HG03469 (cell line): ENCODE data around the gene ITGA6.
"Not testable (repeated sequence)": the region's sequence is repeated elsewhere in the genome, so short reads cannot be mapped to it uniquely, and the experiment has no call there.

Experiments
- ATAC-seq: cut with Tn5 transposase; IDR thresholded peaks from one replicate; pipeline ENCODE4 v1.9.1; 2021; ENCODE audit warnings: mild to moderate bottlenecking, moderate library complexity, moderate number of reproducible peaks; ENCODE audit not compliant: unreplicated experiment

The ITGA6 gene

DNA sequence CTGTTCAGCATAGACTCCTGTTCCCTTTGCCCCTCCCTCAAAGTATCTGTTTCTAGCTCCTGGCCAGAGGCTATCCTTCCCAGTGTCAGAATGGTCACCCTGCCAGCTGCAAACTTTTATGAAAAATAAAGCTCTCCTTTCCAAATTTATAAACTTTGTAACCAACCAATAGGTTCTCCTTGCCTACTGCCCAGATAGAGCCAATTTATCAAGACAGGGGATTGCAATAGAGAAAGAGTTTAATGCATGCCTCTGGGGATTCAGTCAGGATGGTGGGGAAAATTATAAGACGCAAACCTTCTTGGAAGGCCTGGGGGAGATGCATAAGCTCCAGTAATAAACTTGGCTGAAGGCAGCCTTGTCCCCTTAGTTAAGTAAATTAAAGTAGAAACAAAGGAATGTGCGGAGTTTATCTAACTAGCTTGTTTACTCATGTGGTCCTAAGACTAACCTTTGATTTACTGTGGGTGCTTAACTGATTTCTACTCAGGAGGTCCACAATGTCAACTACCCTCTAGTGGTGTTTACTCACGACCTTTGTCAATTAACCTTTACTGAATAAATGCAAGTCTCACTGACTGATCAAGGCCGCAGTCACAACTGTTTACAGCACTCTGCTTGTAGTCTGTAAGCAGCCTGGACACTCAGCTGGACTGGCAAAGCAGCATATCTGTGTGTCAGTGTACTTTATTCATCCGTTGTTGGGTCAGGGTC, 85.6 kb downstream of the ITGA6 start:
- no peak for ATAC-seq

DNA sequence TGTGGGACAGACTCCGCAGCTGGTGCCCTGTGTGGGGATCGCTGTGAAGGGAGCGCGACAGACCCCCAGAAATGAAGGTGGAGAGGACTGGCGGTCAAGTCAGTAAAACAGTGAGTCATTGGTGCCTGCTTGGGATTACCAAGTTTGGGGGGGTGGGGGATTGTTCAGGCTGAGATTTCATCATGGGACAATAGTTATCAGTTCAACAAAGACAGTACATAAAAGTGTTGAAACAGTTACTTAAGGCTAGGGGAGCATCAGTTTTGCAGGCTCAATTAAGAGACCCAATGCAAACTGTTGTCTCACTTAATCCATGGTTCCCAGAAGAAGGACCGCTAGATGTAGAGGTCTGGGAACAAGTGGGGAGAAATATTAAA, 86.1 kb downstream of the ITGA6 start:
- no peak for ATAC-seq

DNA sequence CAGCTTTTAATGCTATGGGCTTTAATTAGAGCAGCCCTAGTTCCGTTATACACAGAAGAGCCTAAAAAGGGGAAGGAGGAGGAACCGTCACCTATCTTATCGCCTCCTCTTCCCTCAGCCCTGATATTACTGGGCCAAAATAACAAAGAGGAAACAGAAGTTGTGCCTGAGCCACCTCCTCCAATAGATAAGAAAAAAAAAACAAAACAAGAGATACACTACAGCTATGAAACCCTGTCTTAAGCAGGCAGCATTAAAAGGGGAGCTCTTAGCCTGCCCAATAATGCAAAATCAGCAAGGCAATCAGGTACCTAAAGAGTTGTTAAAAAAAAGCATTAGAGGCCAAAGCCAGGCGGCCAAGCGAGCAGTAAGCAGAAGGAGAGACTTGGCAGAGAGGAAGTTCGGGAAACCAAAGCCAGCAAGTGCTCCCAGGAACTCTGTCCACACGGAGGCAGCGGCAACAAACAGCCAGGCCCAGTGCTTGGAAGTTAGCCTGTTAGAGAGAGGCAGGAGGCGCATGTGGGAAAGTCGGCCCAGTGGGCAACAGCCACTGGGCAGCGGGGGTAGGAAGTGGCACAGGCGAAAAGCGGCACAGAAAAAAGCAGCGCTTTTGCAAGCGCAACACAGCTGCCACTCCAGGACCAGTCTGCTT, 86.7 kb downstream of the ITGA6 start:
- ATAC-seq, result no peak

DNA sequence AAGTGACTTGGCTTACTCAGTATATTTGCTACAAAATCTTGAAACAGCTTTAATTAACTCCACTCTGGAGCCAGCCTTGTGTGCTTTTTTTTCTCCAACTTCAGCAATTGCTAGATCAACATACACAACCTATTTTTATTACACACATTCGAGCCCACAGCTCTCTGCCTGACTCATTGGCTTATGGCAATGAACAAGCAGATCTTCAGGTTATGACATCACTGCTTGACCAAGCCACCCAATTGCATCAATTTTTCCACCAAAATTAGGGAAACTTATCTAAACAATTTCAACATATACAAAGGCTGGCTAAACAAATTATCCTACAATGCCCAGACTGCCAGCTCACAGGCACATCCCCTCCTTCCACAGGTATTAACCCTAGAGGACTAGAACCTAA, 88.9 kb downstream of the ITGA6 start:
- no peak for ATAC-seq

DNA sequence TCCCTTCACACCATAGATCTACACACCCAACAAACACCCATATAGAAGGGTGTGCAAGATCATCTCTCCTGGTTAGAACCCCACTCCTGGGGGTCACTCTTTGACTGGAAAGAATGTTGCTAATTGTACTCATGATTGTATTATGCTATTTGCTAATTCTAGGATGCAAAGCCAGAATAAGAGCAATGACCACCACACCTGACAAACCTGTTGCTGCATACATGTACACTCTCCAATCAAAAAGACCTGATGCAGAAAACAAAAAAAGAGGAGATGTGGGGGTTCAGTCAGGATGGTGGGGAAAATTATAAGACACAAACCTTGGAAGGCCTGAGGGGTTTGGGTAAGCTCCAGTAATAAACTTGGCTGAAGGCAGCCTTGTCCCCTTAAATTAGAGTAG, 91.6 kb downstream of the ITGA6 start:
- ATAC-seq, result no peak

DNA sequence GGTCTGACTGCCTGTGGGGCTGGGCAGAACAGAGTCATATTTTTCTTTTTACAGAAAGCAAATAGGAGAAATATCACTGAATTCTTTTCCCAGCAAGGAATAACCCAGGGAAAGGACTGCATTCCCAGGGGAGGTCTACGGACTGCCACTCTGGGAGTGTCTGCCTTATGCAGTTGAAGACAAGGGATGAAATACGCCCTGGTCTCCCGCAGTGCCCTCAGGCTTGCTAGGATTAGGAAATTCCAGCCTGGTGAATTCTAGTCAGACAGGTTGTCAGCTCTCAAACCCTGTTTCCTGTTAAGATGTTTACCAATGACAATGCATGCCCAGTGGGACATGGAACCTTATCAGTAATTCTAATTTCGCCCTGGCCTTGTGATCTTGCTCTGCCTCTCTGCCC, 98.2 kb downstream of the ITGA6 start:
- ATAC-seq, result no peak

DNA sequence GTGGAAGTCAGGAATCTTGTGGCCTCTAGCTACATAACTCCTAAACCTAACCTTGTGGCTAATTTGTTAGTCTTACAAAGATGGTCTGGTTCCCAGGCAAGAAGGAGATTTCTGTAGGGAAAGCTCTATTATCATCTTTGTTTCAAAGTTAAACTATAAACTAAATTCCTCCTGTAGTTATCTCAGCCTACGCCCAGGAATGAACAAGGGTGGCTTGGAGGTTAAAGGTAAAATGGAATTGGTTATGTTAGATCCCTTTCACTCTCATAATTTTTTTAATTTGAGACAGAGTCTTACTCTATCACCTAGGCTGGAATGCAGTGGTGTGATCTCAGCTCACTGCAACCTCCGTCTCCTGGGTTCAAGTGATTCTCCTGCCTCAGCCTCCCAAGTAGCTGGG, 103.9 kb downstream of the ITGA6 start:
- no peak for ATAC-seq

DNA sequence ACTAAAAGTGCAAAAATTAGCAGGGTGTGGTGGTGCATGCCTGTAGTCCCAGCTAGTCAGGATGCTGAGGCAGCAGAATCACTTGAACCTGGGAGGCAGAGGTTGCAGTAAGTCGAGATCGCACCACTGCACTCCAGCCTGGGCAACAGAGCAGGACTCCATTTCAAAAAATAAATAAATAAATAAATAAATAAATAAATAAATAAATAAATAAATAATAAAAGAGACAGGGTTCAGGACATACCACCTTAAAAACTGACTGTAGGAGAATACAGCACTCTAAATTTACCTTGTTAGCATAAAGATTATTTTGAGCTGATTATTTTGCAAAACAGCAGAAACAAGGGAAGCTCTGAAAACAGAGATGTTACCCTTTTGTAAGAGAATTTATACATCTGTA, 105.1 kb downstream of the ITGA6 start:
- ATAC-seq, result not testable (repeated sequence)

DNA sequence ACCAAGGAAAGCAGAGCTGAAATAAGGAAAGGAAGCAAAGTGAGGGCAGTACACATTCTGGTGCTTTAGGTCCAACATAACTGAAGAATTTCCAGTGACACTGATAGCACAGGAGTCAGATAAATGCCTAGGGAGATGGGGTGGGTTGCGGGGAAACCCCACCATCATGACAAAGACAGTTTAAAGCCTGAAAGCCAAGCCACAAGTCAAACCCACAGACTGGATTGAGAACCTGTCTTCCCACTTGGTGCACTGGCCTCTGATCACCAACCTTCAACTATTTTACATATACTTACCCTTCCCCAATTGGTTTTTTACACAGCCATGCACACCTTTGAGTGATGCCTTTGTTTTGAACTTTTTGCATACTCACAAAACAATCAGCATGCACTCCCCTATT, 106.3 kb downstream of the ITGA6 start:
- ATAC-seq, result no peak

DNA sequence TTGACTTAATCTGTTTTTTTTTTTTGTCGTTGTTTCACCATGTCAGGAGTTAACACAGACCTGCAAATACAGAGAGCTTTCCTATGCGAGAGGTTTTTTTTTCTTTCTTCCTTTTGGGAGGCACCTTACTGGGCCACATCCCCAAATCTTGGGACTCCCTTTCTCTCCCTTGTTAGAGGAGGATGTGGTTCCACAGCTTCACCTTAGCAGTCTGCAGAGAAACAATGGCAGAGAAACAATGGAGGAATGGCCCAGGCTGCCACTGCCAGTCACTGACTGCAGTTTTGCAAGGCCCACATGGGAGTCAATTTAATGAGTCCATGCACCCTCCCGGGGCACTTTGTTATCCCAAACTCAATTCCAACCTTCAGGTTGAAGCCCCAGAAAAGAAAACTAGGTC, 107.7 kb downstream of the ITGA6 start:
- ATAC-seq, result no peak

DNA sequence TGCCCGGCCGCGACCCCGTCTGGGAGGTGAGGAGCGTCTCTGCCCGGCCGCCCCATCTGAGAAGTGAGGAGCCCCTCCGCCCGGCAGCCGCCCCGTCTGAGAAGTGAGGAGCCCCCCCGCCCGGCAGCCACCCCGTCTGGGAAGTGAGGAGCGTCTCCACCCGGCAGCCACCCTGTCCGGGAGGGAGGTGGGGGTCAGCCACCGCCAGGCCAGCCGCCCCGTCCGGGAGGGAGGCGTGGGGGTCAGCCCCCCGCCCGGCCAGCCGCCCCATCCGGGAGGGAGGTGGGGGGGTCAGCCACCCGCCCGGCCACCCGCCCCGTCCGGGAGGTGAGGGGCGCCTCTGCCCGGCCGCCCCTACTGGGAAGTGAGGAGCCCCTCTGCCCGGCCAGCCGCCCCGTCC, 110.5 kb downstream of the ITGA6 start:
- ATAC-seq, result not testable (repeated sequence)

DNA sequence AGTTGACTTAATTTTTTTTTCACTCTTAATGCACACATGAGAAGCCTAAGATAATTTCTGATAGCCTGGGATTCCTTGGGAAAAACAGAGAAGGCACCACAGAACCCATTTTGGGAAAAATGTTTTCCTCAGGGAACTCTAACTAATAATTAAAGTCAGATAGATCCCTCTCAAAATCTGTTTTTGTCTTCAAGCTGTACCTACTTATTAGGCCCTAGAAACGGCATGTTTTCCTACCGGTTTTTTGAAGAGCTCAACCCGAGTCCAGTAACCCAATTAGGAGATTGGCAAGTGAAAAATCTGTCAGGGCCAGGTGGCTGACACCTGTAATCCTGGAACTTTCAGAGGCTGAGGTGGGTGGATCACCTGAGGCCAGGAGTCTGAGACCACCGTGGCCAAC, 112.4 kb downstream of the ITGA6 start:
- no peak for ATAC-seq

DNA sequence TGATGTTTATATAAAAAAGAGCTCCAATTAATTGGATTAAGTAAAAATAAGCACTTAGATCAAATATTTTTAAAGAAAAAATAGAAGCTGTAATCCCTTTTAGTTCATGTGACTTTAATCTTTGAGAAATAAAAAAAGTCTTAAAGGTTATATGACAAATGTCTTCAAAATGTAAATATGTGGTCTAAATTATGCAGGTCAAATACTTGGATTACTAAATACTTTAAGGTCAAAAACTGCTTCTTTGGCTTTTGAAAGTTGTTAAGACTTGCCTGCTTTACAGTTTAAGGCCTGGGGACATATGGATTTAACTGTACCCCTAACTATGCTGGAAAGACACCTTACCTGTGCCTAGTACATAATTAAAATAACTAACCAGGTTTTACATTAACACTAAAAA, 113.0 kb downstream of the ITGA6 start:
- no peak for ATAC-seq

DNA sequence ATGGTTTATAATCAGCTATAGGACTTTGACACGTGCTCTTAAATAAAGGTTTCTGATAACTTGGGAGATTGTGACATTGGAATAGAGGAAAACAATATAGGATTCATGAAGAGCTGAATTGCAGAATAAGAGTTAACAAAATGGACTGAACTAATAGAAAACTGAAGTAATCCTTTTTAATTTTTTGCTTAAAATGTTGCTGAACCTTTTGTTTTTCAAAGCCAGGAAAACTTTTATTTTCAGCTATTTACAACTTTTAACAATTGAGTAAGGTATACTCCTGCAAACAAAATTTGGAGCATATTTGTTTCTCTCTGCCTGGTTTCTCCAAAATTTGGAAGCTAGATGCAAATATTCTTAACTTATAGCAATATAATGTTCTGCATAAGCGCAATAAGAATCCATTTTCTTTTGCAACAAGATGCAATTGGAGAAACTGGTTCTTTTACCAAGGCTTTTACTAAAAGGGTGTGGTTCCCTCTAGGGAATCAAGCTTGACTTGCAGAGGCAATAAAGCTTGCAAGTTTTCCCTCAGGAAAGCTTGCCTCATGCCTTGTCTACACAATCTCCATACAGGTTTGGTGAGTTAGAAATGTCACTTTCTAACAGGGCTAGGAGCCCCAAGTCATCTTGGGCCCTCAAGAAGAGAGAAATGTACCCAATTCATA, 118.2 kb downstream of the ITGA6 start:
- no peak for ATAC-seq

DNA sequence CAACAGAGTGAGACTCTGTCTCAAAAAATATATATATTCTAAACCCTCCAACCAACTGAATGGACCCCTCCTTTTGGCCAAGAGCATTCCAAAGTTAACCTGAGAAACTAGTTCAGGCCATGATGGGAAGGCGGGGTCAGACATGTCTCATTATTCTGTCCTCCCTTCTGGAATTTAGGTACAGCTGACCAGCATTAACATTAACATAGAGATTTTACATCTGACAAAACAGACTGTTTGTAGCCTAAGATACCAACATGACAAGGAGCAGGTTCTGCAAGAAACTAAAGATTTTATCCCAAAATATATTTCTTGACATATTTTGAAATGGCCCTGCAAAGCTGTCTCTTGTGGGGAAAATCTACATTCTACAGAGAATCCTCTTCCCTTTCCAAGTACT, 121.7 kb downstream of the ITGA6 start:
- no peak for ATAC-seq

DNA sequence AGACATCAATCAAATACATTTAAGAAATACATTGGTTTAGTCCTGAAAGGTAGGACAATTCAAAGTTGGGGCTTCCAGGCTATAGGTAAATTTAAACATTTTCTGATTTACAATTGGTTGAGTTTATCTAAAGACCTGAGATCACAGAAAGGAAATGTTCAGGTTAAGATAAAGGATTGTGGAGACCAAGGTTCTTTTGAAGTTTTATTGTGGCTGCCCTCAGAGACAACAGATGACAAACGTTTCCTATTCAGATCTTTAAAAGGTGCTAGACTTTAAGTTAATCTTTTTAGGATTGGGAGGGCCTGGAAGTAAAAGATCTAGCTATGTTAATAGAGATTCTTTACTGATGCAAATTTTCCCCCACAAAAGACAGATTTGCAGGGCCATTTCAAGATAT, 122.4 kb downstream of the ITGA6 start:
- not testable (repeated sequence) for ATAC-seq

DNA sequence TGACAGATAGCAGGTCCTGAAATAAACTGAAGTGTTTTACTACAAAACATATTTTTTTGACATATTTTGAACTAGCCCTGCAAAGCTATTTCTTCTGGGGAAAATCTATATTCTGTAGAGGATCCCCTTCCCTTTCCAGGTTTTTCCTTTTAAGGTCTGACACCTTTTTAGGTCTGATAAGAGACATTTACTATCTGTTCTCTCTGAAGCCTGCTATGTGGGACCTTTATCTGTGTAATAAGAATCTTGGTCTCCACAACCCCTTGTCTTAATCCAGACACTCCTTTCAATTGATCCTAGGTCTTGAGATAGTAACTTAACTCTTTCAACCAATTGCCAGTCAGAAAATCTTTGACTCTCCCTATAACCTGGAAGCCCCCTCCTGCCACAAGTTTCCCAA, 123.0 kb downstream of the ITGA6 start:
- ATAC-seq, result no peak

DNA sequence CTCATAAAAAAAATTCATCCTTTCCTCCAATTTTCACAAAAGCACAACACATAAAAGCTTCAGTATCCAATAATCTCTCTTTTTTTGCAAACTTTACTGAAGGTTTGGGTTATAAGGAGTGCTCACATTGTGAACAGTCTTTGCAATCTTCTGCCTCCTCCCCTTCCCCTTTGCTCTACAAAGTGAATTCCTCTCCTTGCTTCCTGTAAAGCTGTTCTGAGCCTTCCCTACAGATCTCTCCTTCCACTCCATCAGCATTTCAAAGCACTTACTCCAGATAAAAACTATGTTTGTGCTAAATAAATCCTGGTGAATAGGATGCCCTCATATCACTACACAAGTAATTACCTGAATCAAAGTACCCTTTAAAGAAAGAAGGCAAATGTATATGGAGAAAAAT, 123.9 kb downstream of the ITGA6 start:
- ATAC-seq, result no peak

DNA sequence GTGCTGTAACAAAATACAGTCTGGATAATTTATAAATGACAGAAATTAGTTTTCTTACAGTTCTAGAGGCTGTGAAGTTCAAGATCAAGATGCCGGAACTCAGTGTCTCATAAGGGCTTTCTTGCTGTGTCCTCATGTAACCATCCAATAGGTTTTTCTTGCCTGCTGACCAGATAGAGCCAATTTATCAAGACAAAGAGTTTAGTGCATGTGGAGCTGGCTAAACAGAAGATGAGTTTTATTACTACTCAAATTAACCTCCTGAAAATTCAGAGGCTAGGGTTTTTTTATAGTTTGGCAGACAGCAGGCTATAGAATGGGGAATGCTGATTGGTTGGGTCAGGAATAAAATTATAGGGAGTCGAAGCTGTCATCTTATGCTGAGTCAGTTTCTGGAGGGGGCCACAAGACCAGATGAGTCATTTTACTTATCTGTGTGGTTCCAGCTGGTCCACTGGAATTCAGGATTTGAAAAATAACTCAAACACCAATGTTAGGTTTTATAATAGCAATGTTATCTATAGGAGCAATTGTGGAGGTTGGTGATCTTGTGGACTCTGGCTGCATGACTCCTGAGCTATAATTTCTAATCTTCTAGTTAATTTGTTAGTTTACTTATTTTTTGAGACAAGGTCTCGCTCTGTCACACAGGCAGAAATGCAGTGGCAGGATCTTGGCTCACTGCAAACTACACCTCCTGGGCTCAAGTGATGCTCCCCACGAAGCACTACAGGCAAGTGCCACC, 125.3 kb downstream of the ITGA6 start:
- no peak for ATAC-seq

DNA sequence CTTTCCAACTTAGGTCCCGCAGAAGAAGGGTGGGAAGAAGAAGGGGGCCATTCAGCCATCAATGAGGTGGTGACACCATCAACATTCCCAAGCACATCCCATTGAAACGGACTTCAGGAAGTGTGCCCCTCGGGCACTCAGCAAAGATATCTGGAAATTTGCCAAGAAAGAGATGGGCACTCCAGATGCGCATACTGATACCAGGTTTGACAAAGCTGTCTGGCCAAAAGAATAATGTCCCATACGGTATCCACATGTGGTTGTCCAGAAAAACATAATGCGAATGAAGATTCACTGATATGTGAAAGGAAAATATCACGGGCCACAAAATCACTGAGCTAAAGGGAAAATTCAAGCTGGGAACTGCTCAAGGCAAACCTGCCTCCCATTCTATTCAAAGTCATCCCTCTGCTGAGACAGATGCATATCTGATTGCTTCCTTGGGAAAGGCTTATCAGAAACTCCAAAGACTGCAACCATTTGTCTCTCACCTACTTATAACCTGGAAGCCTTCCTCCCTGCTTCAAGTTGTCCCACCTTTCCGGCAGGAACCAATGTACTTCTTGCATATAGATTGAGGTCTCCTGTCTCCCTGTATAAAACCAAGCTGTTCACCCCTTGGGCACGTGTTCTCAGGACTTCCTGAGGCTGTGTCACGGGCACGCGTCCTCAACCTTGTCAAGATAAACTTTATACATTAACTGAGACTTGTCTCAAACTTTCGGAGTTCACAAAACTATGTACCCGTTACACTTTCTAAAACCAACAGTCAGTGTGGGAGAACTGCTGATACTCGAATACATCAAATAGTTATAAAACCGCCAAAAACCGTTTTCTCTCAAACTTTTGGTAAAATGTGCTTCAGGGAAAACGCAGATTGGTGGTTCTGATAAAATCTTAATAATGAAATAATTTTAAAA, 127.2 kb downstream of the ITGA6 start:
- ATAC-seq, result no peak

DNA sequence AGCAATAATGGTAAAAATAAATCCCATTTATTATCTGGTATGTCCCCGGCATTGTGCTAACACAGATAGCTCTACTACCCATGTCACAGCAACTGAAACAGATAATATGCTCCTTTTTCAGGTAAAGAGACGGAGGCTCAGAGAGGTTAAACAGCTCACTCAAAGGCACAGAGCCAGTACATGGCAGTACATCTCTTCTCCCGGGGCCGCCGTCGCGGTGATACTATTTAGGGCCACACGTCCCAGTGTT, 127.8 kb downstream of the ITGA6 start:
- no peak for ATAC-seq
